Measurements from ENCODE around the gene ZCCHC14.

Gene ZCCHC14

GRCh38 chr16:87451563-87452210, 41.1 kb downstream of the ZCCHC14 start:
- no peak for DNase-seq

- no peak for DNase-seq
These were observed 44.0 kb downstream of the ZCCHC14 start for GRCh38 chr16:87448866-87449265.

GRCh38 chr16:87447323-87447722, 45.5 kb downstream of the ZCCHC14 start:
- no peak for DNase-seq

DNA sequence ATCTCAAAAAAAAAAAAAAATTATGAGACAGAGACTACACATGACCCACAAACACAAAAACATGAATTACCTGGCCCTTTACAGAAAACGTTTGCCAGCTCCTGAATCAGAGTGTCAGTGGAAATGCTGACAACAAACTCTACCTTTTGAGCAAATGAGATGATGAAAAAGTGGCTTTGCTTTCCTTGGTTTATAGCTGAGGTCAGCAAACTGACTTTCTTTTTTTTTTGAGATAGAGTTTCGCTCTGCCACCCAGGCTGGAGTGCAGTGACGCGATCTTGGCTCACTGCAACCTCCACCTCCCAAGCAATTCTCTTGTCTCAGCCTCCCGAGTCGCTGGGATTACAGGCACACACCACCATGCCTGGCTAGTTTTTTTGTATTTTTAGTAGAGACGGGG, 46.3 kb downstream of the ZCCHC14 start:
- DNase-seq = no peak

DNA sequence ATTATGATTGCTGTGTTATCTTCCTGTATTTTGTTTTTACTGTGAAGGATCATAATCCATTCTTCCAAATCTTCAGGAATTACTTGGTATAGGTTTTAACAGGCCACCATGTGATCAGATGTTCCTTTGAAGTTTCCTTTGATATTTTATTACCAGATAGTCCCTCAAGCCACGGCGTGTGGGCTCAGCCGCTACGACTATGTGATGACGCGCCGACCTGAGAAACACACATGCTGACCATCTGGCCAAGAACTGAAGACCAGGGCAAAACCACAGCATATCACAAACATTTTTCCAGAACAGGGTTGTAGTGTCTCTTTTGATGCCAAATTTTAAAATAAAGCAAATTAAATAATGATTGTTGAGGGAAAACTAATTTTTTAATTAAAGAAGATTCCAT, 47.3 kb downstream of the ZCCHC14 start:
- DNase-seq = no peak

DNA sequence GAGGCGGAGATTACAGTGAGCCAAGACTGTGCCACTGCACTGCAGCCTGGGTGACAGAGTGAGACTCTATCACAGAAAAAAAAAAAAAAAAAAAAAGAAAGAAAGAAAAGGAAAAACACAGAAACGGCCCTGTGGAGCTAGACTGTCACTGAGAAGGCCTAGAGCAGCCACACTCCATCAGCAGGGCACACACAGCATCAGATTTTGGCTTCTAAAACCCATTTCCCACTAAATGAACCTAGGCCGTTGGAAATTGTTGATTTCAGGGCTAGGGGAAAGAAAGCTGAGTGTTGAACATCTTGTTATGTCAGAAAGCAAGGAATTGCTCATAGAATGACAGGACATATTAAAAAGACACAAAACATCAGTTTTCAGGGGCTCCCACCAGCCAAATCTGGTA, 48.9 kb downstream of the ZCCHC14 start:
- no peak for DNase-seq

- no peak for DNase-seq
These were observed 49.8 kb downstream of the ZCCHC14 start for GRCh38 chr16:87443016-87443415.

GRCh38 chr16:87442581-87442966, 50.2 kb downstream of the ZCCHC14 start:
- DNase-seq = no peak

GRCh38 chr16:87441886-87442580, 50.8 kb downstream of the ZCCHC14 start:
- no peak for DNase-seq

DNA sequence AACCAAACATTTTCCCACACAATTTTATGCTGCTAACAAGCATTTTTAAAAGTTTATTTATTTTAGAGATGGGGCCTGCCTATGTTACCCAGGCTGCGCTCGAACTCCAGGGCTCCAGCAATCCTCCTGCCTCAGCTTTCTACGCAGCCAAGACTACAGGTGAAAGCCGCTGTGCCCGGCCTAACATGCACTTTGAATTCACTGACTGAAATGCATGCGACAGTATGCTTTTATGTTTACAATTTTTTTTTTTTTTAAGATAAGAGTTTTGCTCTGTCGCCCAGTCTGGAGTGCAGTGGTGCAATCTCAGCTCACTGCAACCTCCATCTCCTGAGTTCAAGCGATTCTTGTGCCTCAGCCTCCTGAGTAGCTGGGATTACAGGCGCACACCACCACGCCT, 52.9 kb downstream of the ZCCHC14 start:
- DNase-seq = no peak

- DNase-seq = no peak
These were observed 54.2 kb downstream of the ZCCHC14 start for GRCh38 chr16:87438611-87438985.

DNA sequence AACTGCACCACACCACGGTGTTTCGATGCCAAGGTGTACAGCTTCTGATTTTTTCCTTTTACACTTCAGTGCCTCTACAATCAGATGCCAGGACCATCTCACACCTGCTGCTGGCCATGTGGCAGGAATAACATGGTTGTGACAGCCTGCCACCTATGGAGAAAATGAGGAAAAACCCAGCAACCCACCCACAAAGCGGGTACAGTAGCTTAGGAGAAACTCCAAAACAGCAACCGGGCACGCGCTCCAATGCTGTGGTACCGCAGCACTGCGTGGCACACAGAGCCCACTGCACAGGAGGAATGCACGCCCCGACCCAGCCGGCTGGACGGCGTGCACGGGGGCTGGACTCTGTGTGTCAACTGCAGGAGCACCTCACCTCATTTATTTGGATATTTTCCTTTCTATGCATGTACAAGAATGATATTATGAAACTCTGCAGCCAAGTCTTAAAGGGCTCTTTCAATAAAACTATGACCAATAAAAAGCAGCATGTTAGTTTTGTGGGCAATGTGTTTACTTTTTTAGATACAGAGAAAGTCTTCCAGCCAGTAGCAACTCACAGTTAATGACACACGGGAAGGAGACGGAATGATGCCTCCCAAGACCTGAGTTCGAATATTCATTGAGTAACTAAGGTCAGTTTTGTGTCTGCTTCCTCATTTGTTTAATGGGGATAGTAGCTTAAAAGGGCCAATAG, 54.8 kb downstream of the ZCCHC14 start:
- DNase-seq = no peak

- no peak for DNase-seq
These were observed 55.5 kb downstream of the ZCCHC14 start for GRCh38 chr16:87437327-87437726.

GRCh38 chr16:87436225-87437172, 56.3 kb downstream of the ZCCHC14 start:
- no peak for DNase-seq

GRCh38 chr16:87435372-87436224, 57.2 kb downstream of the ZCCHC14 start:
- no peak for DNase-seq

DNA sequence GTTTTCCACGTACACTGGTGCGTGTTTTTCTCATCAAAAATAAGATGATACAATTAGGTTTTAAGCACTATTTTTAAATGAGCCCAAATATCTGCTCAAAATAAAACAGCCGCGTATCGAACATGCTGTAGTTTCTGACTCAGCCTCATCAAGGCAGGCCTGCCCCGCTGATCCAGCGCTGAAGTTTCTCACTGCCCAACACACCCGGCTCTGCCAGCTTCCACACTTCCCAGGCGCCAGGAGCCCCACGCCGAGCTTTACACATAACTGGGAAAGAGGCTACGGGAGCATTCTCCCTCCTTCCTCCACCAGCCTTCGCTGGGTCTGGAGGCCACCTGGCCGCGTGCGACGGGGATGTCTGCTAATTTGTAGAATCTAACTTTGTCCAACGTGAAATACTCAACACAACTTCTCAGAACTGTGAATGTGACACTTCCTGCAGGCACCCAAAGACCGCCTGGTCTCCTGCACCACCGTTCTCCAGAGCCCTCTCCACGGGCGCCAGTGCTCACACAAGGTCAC, 58.6 kb downstream of the ZCCHC14 start:
- no peak for DNase-seq

DNA sequence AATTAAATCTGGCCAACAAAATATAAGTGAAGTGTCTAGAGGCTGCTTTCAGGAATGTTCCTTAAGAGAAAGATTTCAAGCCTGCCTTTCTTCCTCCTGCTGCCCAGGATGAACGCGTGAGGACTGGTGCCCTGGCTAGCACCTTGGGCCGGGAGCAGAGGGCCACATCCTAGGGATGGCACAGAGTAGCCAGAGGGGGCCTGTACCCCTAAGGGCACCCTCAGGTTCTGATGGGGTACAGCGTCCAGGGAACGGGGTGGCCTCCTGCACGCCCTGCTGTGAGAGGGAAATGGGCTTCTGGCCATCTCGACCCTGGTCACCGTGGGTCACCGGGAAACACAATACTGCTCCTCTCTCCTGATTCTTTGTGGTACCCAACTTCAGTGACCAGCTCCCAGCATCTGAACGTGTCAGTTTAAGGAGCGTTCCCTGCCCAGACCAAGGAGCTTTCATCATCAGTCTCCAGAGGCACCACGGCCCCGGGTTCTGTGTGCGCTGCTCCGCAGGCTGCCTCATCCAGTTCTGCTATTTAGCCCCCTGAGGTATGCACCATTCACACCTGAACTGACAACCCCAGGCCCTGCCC, 60.4 kb downstream of the ZCCHC14 start:
- no peak for DNase-seq

- DNase-seq = no peak
These were observed 60.9 kb downstream of the ZCCHC14 start for GRCh38 chr16:87431926-87432325.

DNA sequence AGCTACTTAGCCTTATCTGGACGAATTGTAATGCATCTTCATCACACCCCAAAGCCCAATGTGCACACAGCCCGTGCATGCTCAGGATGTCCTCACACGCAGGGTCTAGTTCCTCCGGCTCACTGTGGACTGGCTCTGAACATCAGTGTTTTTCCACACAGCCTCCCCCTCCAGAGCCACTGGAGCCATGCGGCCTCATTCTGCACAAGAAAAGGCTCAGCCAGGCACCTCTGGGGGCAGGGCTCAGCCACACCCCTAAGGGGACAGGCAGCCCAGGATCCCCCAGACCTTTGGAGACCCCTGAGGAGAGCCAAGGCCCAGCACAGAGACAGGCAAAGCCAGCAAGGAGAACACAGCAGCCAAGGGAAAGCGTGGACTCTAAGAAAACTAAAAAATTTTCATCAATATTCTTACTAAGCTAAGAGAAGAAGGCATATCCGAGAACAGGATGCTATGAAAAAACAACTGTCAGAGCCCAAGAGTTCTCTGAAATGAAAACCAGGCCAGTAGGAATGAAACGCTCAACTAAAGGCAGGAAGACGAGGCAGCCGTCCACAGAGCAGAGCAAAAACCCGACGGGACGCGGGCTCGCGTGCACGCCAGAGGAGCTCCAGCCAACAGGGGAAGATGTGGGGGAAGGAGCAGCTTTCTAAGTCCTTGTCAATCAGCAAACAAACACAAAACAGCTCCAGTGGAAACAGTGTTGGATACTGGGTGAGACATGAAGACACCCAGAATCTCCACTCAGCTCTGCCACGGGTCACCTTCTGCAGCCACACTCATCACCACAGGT, 66.2 kb downstream of the ZCCHC14 start:
- DNase-seq = no peak

- no peak for DNase-seq
These were observed 66.9 kb downstream of the ZCCHC14 start for GRCh38 chr16:87425941-87426340.

GRCh38 chr16:87424266-87424665, 68.6 kb downstream of the ZCCHC14 start:
- no peak for DNase-seq

Measured in activated gamma-delta T cell (primary cell).